Endothelial cell of umbilical vein (primary cell): Measurements from ENCODE around the gene SCGB3A1.

Source experiments
- CTCF ChIP-seq, 2 donors: IDR thresholded peaks; 1 replicate in 1 of 2; 2 replicates in 1 of 2; pipeline ENCODE4 v1.5.1; 2011; ENCODE audit warnings: low read length in 2 of 2, mild to moderate bottlenecking in 2 of 2, moderate library complexity in 2 of 2, control low read depth in 1 of 2, inconsistent platforms in 1 of 2, low read depth in 1 of 2; ENCODE audit not compliant: insufficient read depth in 1 of 2; ENCODE audit errors: extremely low read depth in 1 of 2
- EZH2 ChIP-seq: IDR thresholded peaks from 2 replicates; pipeline ENCODE4 v1.6.1; 2012; ENCODE audit warnings: borderline replicate concordance, low read depth, mild to moderate bottlenecking, moderate library complexity, low read length, inconsistent platforms; ENCODE audit not compliant: severe bottlenecking
- GATA2 ChIP-seq: IDR thresholded peaks from 2 replicates; pipeline ENCODE4 v1.7.0; 2011; ENCODE audit warnings: low read depth, mild to moderate bottlenecking, moderate library complexity, mixed read lengths, low read length; ENCODE audit not compliant: insufficient read length, insufficient read depth
- JUN ChIP-seq: IDR thresholded peaks from 2 replicates; pipeline ENCODE4 v1.6.1; 2011; ENCODE audit warnings: borderline replicate concordance, low read depth; ENCODE audit not compliant: insufficient read length, insufficient read depth
- POLR2A ChIP-seq: IDR thresholded peaks from 2 replicates; pipeline ENCODE4 v1.6.1; 2012; ENCODE audit warnings: low read depth, mild to moderate bottlenecking, control low read depth, low read length
- POLR2AphosphoS5 ChIP-seq: IDR thresholded peaks from 2 replicates; pipeline ENCODE4 v1.6.1; 2012; ENCODE audit warnings: low read depth, mild to moderate bottlenecking, control low read depth, low read length, moderate library complexity; ENCODE audit not compliant: insufficient read depth

DNA sequence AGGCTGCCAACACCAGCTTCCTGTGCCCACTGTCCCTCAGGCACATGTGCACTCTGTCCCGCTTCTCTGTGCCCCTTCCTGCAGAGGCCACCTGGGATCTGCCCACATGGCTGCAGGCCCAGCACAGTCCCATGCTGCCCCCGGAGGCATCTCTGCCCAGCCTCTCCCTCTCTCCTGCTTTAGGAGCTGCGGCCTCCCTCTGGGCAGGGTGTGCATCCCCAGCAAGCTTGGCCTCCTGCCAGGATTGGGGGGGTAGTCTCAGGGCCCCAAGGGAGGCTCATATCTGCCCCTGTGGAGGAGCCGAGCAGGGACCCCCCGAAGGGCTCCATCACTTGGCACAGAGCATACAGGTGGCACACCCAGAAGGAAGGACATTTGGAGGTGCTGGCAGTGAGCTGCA, 33.3 kb upstream of the SCGB3A1 start:
- no peak for TF ChIP-seq CTCF (IDR thresholded peaks at IDR 0.05; ENCODE audit: extremely low read depth in 1 of 2, insufficient read depth in 1 of 2, low read depth in 1 of 2, low read length in 2 of 2)
- no peak for TF ChIP-seq POLR2AphosphoS5
- TF ChIP-seq JUN = no peak
- TF ChIP-seq GATA2 = no peak
- TF ChIP-seq POLR2A = no peak
- no peak for TF ChIP-seq EZH2
